Stimulated activated effector memory CD8-positive, alpha-beta T cell treated with anti-CD3 and anti-CD28 coated beads, Interleukin-12 subunit alpha, Interleukin-12 subunit beta, amount 100 ng/mL, for 72 hours (primary cell): Measurements from ENCODE around the gene ICAM3.

Source experiments
- ATAC-seq: fragments of 150-1000 bp; cut with Tn5 transposase; 2 replicates; pipeline ENCODE4 v1.10.0; 2021
- DNase-seq, 2 donors: peaks; one replicate each; pipeline ENCODE4 v3.0.0; 2021 to 2022; ENCODE audit warnings: low spot score in 2 of 2
- H3K27ac Mint-ChIP-seq: one replicate; pipeline ENCODE4 v1.8.0; 2022; ENCODE audit warnings: mild to moderate bottlenecking, mixed read lengths
- H3K36me3 Mint-ChIP-seq: one replicate; pipeline ENCODE4 v1.8.0; 2022; ENCODE audit warnings: mild to moderate bottlenecking, mixed read lengths
- H3K4me1 Mint-ChIP-seq: one replicate; pipeline ENCODE4 v1.8.0; 2022; ENCODE audit warnings: mixed read lengths
- H3K4me3 Mint-ChIP-seq: one replicate; pipeline ENCODE4 v1.8.0; 2022; ENCODE audit warnings: mild to moderate bottlenecking, mixed read lengths
- H3K9me3 Mint-ChIP-seq: one replicate; pipeline ENCODE4 v1.8.0; 2022; ENCODE audit warnings: mixed read lengths

ICAM3 gene

DNA sequence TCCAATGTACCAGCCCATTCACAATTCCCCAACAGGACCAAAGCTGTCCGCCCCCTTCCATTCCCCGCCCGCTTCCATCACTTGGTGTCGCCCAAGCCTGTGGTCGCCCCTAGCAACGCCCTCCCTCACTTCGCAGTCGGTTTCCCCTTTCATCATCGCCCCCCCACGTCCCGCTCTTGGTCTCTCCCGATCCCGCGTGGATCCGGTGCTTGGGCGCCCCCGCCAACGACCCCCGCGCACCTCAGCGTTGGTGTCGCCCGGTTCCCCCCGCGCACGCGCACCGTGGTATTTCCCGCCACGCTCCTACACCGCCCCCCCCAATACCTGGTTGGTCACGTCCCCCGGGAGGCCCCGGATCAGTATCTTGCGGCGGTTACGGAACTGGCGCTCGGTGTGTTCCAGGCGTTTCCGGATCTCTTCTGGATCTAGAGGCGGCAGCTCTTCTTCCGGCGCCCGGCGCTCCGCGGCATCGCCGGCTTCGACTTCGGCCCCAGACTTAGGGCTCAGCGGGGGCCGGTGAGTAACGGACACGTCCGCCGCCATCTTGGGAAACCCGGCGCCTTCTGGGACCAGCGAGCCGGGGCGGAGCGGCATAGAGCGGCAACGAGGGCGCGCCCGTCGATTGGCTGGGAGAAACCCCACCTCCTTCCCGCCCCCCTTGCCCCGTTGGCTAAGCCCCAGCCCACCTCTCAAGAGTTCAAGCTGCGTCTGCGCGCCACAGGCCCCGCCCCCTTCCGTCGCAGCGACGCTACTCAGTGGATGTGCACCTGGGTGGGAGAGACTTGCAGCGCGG lies 6.3 kb downstream of the ICAM3 start, which contains the start of gene RAVER1:
Gene RAVER1, minus strand, starts transcription at position 565 of the 793 bp plus-strand sequence. Its CDS starts 22 bp downstream, at position 543.
- Mint-ChIP-seq H3K36me3 (peaks cover 90% of the 10 kb centered on the region), H3K27ac (peak within 1 kb of the TSS; percentile 97), H3K4me3 (peak within 1 kb of the TSS; percentile 93), H3K9me3 (no peaks in the 10 kb centered on the region), H3K4me1 (peaks cover 36% of the 10 kb centered on the region)
- DNase-seq, result peak; percentile 89 to 97
- ATAC-seq, result peak; percentile 95

DNA sequence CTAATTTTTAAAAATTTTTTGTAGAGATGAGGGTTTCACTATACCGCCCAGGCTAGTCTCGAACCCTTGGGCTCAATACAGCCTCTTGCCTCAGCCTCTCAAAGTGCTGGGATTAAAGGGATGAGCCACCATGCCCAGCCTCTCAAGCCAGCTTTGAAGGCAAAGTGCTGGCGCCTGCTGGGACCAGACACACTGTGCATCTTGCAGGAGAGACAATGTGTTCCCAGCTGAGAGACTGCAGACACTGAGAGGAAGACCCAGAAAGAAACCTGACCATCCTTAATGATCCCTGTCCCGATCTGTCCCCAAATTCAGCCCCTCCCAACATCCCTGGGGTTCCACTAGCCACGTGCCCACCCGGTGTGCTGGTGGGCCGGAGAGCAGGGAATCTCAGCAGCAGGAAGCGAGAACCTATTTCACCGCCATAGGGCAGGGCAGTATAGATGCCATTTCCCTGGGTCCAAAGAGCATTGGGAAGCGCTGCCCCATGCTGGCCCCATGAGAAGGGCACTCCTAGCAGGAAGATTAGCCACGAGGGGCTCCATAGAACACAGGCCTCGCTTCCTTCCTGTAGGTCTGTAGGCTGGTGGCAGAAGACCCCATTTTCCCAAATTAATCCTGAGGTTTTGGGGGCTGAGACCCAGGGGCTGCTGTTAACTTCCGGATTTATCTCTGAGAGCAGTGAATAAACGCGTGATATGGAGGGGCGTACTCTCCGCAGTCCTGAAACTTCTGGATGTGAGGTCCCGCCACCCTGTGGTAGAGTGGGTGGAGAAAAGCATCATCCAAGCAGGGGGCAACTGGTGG lies 7.1 kb downstream of the ICAM3 start:
- peak overlapping the region; percentile 97 for H3K27ac Mint-ChIP-seq
- H3K9me3 Mint-ChIP-seq, result no peaks in the 10 kb centered on the region
- peaks cover 35% of the 10 kb centered on the region for H3K4me1 Mint-ChIP-seq
- ATAC-seq (peak; percentile 1), DNase-seq (no peak)
- H3K4me3 Mint-ChIP-seq, result peak overlapping the region; percentile 93
- H3K36me3 Mint-ChIP-seq, result peaks cover 97% of the 10 kb centered on the region

DNA sequence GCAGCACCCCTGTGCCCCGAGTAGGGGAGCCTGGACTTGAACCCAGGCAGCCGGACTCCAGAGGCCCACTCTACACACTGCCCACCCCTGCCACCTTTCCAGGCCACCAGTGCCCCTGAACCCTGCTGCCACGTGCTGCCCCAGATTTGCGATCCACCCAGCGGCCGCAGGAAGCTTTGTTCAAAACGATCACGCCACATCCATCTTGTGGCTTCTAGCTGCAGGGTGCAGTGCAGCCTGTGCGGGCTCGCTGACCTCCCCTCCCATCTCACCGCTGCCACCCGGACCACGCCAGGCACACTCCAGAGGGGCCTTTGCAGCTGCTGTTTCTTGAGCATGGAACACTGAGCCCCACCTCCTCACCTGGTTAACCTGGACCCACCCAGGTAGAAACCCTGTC lies 9.9 kb downstream of the ICAM3 start:
- Mint-ChIP-seq H3K4me3 (no peak overlapping the region), H3K4me1 (peaks cover 30% of the 10 kb centered on the region), H3K36me3 (peaks cover 99% of the 10 kb centered on the region), H3K9me3 (no peaks in the 10 kb centered on the region), H3K27ac (no peak overlapping the region)
- DNase-seq (no peak), ATAC-seq (no peak)

DNA sequence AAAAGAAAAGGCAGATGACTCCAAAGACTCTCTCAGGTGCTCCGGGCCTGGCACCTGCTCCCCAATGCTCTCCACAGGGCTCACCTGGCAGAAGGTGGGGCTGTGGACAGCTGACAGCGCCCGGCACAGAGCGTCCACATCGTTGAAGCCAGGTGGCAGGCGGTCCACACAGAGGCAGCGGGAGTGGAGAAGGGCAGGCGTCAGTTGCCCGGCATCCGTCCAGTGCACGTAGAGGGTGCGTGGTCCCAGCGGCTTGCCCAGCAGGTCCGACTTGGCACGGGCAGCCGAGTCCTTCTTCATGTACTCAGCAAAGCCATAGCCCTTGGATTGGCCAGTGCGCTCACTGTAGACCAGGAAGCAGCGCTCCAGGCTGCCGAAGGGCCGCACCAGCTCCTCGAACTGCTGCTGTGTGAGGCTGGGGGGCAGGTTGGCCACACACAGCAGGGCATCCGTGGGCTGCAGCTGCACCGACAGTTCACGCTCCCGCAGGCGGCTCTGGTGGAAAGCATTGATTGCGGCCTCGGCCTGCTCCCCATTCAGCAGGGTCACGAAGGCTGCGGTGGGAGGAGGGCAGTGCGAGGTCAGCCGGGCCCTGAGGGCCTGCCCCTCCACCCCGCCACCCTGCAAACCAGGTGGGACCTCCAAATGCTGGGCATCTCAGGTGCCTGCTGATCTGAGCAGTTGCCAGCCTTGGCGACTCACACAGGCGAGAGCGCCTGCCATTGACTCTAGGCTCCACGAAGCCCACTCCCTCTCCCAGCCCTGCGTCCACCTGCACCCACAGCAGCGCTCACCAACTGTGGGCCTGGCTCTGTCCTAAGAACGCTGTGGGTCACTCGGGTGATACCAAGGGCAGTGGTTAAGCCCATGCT lies 10.6 kb downstream of the ICAM3 start:
- Mint-ChIP-seq H3K9me3 (no peaks in the 10 kb centered on the region), H3K27ac (no peak overlapping the region), H3K4me3 (no peak overlapping the region), H3K36me3 (peaks cover 100% of the 10 kb centered on the region), H3K4me1 (peaks cover 22% of the 10 kb centered on the region)
- DNase-seq, result no peak
- no peak for ATAC-seq

DNA sequence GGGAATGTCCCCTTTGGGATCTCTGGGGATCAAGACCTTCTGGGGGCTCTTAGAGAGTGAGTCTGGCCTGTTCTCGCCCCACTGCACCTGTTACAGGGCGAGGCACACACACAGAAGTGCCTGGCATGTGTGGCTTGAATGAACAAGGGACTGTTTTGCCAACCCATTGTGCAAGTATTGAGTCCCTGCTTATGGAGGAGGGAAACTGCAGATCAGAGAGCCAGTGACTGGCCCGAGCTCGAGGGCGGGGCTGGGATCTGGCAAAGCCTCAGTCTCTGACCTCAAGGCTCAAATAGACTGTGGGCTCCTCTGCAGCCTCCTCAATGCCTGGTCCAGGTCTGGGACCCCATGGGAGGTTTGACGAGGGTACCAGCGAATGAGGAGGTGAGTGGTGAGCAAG lies 11.6 kb downstream of the ICAM3 start:
- Mint-ChIP-seq H3K4me3 (no peak overlapping the region), H3K27ac (no peak overlapping the region), H3K4me1 (peaks cover 16% of the 10 kb centered on the region), H3K9me3 (no peaks in the 10 kb centered on the region), H3K36me3 (peaks cover 100% of the 10 kb centered on the region)
- DNase-seq (no peak), ATAC-seq (no peak)

DNA sequence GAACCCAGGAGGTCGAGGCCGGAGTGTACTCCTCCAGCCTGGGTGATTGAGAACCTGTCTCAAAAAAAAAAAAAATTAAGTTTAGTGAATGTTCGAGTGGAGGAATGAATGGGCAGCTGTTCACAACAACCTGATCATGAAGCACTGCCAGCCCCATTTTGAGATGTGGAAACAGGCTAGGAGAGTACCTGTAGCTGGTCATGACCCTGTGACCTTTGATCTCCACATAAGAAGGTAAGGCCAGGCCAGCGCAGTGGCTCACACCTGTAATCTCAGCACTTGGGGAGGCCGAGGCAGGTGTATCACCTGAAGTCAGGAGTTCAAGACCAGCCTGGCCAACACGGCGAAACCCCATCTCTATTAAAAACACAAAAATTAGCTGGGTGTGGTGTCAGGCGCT lies 13.7 kb downstream of the ICAM3 start:
- Mint-ChIP-seq H3K27ac (no peak overlapping the region), H3K4me3 (no peak overlapping the region), H3K36me3 (peaks cover 96% of the 10 kb centered on the region), H3K4me1 (peaks cover 8% of the 10 kb centered on the region), H3K9me3 (no peaks in the 10 kb centered on the region)
- no peak for ATAC-seq
- DNase-seq, result no peak

DNA sequence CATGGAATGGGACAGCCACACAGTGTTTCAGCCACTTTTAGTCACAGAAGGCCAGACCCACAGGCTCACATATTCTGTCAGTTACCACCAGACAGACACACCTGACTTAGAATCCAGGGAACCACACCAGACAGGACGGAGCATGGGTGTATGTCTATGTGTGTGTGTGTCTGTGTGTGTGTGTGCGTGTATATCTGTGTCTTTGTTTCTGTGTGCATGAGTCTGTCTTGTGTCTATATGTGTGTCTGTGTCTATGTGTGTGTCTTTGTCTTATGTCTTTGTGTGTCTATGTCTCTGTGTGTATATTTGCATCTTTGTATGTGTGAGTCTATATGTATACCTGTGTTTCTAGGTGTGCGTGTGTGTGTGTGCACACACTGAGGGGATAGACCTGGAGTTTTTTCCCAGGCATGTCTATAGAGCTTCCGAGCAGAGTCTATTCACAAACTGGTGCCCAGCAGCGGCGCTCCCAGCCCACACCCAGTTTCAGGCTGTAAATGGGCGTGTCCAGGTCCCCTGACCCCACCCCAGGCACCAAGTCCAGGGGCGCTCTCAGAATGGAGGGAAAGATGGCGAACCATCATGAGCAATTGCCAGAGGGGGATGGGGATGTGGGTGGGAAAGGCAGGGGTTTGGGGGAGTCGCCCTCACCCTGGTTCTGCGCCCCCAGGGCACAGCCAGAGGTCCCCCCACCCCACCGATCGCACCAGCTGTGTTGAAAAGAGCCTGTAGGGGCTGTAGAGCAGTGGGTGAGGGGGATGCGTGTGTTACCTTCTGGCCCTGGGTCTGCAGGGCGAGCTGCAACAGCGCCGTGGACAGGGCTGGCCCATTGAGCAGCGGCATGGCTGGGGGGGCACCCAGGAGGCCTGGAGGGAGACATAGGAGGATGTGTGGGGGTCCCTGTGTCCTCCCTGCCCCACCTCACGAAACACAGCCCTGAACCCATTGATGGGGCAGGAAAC lies 17.3 kb downstream of the ICAM3 start:
- Mint-ChIP-seq H3K9me3 (no peaks in the 10 kb centered on the region), H3K27ac (peak overlapping the region; percentile 2), H3K4me1 (no peaks in the 10 kb centered on the region), H3K36me3 (peaks cover 92% of the 10 kb centered on the region), H3K4me3 (no peak overlapping the region)
- no peak for ATAC-seq
- DNase-seq, result no peak

DNA sequence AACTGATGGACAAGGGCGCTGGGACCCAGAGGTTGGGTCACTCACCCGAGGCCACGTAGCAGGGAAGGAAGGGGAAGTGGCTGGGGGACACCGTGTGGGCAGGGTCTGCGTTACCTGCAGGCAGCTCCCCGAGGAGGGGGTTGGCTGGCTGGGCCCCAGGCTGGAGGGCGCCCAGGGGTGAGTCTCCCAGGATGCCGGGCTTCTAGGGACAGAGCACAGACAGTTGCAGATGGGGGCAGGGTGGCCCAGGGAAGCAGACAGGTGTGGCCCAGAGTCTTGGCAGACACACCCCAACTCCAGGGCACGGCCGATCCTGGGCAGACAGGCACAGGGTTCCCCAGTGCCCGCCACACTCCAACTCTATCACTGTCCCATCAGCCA lies 18.0 kb downstream of the ICAM3 start:
- ATAC-seq, result no peak
- Mint-ChIP-seq H3K9me3 (no peaks in the 10 kb centered on the region), H3K4me3 (no peak overlapping the region), H3K4me1 (peaks cover 2% of the 10 kb centered on the region), H3K27ac (peak overlapping the region; percentile 2), H3K36me3 (peaks cover 92% of the 10 kb centered on the region)
- no peak for DNase-seq

DNA sequence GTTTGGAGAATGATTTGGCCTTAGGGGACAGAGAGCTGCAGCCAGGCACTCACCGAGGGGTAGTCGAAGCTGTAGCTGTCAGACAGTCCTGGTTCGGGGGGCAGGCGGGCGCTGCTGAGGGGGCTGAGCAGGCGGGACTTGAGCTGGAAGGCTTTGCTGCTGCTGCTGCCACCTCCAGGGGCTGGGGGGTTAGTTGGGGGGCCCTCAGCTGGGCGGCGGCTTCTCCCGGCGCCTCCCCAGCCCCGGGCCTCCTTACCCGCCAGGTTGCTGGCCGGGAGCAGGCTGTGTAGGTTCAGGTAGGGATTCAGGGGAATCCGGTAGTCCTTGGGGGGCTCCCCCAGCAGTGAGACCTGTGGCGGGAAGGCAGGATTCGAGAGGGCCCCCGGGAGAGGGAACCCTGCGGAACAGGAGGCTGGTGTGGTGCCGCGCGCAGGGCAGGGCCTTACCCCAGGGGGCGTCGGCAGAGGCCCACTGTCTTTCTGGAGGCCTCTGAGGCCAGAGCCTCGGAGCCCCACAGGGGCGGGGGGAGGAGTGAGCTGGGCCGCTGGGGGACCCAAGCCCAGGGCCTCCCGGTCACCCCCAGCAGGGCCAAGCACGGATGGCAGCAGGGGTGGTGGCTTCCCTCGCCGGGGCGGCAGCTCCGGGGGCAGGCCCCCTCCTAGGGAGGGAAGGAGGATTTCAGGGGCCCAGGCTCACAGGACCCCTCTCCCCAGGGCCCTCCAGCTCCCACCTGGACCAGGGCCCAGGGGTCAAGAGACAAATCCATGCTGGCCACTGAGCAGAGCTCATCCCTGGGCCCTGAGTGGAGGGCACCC lies 18.6 kb downstream of the ICAM3 start:
- Mint-ChIP-seq H3K4me1 (peaks cover 8% of the 10 kb centered on the region), H3K4me3 (no peak overlapping the region), H3K9me3 (no peaks in the 10 kb centered on the region), H3K36me3 (peaks cover 92% of the 10 kb centered on the region), H3K27ac (no peak overlapping the region)
- no peak for DNase-seq
- ATAC-seq, result no peak

DNA sequence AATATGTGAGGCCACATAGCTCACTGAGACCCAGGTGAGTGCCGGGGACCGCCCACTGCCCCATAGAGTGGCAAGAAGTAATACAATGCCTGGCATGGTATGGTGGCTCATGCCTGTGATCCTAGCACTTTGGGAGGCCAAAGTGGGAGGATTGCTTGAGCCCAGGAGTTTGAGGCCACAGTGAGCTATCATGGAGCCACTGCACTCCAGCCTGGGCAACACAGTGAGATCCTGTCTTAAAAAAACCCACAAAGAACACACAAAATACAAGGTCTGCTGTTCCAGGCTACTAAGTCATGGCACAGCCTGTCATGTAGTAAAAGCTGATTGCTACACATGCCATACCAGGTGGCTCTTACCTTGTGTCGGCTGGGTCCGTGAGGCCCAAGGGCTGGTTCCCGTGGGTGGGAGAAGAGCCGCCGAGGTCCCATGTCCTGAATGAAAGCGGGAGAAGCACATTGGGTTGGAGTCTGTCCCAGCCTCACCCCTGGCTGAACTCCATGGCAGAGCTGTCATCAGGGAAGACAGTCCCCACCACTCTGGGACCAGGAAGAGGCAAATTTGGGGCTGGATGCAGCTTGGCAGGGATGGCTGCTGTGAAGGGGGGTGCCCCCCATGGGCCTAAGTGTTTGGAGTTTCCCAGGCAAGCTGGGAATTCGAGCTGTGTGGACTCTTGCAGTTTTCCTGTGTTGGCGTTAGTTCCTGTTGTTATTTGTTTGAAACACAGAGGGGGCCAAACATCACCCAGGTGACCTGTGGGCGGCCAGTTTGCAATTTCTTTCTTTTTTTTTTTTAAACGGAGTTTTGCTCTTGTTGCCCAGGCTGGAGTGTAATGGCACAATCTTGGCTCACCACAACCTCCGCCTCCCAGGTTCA lies 20.4 kb downstream of the ICAM3 start:
- H3K4me1 Mint-ChIP-seq, result peaks cover 22% of the 10 kb centered on the region
- no peak for DNase-seq
- H3K36me3 Mint-ChIP-seq, result peaks cover 86% of the 10 kb centered on the region
- no peak overlapping the region for H3K4me3 Mint-ChIP-seq
- no peaks in the 10 kb centered on the region for H3K9me3 Mint-ChIP-seq
- no peak overlapping the region for H3K27ac Mint-ChIP-seq
- no peak for ATAC-seq

DNA sequence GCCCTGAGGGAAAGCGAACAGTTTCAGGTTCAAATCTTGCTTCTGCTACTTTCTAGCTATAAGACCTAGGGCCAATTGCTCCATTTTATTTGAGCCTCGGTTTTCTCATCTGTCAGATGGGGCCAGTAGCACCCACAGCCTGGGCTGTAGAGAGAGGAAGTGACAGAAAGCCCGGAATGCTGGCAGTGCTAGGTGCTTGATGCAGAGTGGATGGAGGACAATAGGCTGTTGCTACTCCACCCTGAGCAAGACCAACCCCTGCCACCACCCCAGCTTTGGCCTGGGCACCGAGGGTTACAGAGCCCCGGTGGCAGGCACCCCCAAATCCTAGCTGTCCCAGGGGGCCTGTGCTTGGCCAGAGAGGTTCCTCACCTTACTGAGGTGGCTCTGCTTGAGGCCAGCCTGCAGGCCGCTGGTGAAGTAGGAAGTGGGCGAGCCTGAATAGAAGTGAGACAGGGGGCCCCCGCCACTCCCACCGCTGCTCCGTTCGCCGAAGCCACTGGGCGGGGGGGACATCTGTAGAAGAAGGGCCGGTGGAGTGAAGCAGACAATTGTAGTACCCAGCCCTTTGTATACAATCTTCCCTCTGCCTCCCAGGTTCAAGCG lies 21.5 kb downstream of the ICAM3 start:
- H3K36me3 Mint-ChIP-seq, result peaks cover 81% of the 10 kb centered on the region
- no peak overlapping the region for H3K27ac Mint-ChIP-seq
- DNase-seq (no peak), ATAC-seq (no peak)
- no peaks in the 10 kb centered on the region for H3K9me3 Mint-ChIP-seq
- no peak overlapping the region for H3K4me3 Mint-ChIP-seq
- peaks cover 22% of the 10 kb centered on the region for H3K4me1 Mint-ChIP-seq

DNA sequence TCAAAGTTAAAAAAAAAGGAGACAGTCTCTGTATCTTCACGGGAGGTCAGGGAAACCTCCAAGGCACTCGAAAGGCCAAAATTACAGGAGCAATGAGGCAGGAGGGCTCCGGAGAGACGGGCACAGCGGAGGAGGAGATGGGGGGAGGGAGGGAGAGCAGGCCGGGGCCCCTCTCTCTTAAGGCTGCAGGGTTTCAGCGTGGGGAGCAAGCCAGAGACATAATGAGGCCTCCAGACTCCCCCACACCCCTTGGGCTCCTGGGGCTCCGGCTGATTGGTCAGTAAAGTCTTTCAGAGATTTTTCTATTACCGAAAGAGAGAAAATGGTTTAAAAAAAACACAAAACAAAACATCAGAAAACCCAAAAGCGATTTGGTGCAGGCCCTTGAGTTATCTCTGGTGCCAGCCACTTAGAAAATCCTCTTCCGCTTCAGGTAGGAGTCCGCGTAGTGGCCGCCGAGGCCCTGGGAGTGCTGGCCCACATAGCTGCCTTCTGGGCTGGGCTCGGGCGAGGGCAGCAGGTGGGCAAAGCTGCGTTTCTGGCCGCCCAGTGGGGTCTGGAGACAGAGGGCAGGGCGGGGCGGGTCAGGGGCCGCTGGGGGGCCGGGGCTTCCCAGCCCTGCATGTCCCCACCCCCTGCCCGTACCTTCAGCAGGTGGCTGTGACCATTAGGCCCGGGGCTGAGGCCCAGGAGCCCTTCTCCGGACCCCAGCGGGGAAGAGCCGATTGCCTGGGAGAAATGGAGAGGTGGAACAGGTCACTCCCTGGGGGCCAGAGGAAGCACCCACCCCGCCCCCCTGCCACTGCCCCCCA lies 22.2 kb downstream of the ICAM3 start:
- DNase-seq (no peak), ATAC-seq (no peak)
- peaks cover 75% of the 10 kb centered on the region for H3K36me3 Mint-ChIP-seq
- H3K9me3 Mint-ChIP-seq, result no peaks in the 10 kb centered on the region
- no peak overlapping the region for H3K27ac Mint-ChIP-seq
- H3K4me1 Mint-ChIP-seq, result peaks cover 22% of the 10 kb centered on the region
- H3K4me3 Mint-ChIP-seq, result no peak overlapping the region
